Panc1 (cell line): ENCODE results near the gene FRS2. TPM values are rescaled to one million over a fixed set of nuclear protein-coding genes. Genes with fewer than 3 reads are reported as not detected.
A peak's percentile ranks its signal among the peaks of the same experiment; 100 is the strongest.

ENCODE experiments used
- ATAC-seq: fragments of 200-7000 bp; cut with Tn5 transposase; 2 replicates; pipeline ENCODE4 v1.9.1; 2020; ENCODE audit warnings: mild to moderate bottlenecking, moderate library complexity
- BruUV-seq: library from RNA; stranded (reverse); fragments of 400-500 nt; replicated peaks from 2 replicates; lab custom pipeline; 2021; lab: Mats Ljungman, UMichigan
- CTCF ChIA-PET: fragments of 300-600 bp; sonication (Branson Sonifier 250); formaldehyde crosslinking; loops from one replicate; lab custom pipeline; 2022; ENCODE audit warnings: antibody characterized with exemption; lab: Charles Lee
- POLR2A ChIA-PET: fragments of 300-600 bp; sonication (Branson Sonifier 250); formaldehyde crosslinking; loops from one replicate; lab custom pipeline; 2022; ENCODE audit warnings: antibody characterized with exemption; lab: Charles Lee
- DNase-seq: peaks from one replicate; pipeline ENCODE4 v3.0.0-alpha.2; 2010; ENCODE audit warnings: low read depth, low spot score
- H3K27ac ChIP-seq: 2 replicates; pipeline ENCODE4 v1.5.1; 2011; ENCODE audit warnings: mild to moderate bottlenecking, low read length, inconsistent platforms
- H3K27me3 ChIP-seq: fragments of 200-500 bp; sonication (Bioruptor generic); 2 replicates; pipeline ENCODE4 v1.6.0; 2014; ENCODE audit warnings: low read length, inconsistent platforms; ENCODE audit not compliant: control insufficient read depth, insufficient read depth
- H3K36me3 ChIP-seq: fragments of 200-500 bp; sonication (Bioruptor generic); 2 replicates; pipeline ENCODE4 v1.5.1; 2014; ENCODE audit warnings: inconsistent platforms, mild to moderate bottlenecking, low read length, moderate library complexity; ENCODE audit not compliant: control insufficient read depth, insufficient read depth
- H3K4me1 ChIP-seq: 2 replicates; pipeline ENCODE4 v1.5.1; 2011; ENCODE audit warnings: inconsistent platforms, mild to moderate bottlenecking, low read length, moderate library complexity; ENCODE audit not compliant: control insufficient read depth, insufficient read depth
- H3K4me3 ChIP-seq, 2 experiments: 2 replicates each; pipeline ENCODE4 v1.5.1; 2011 to 2012; ENCODE audit warnings: low read depth in 2 of 2, low read length in 2 of 2, mild to moderate bottlenecking in 2 of 2, inconsistent platforms in 1 of 2, moderate library complexity in 1 of 2
- H3K9me3 ChIP-seq: fragments of 200-500 bp; sonication (Bioruptor generic); 2 replicates; pipeline ENCODE4 v1.5.1; 2014; ENCODE audit warnings: low read depth, mild to moderate bottlenecking, inconsistent platforms, low read length, moderate library complexity; ENCODE audit not compliant: control insufficient read depth, insufficient read depth
- POLR2AphosphoS5 ChIP-seq: IDR thresholded peaks from 2 replicates; pipeline ENCODE4 v1.6.1; 2012; ENCODE audit warnings: mild to moderate bottlenecking, low read depth, low read length, moderate library complexity
- REST ChIP-seq, 2 experiments: IDR thresholded peaks; 2 replicates each; pipeline ENCODE4 v1.6.1; 2011 to 2012; ENCODE audit warnings: low read depth in 2 of 2, control low read depth in 1 of 2, low read length in 1 of 2, mild to moderate bottlenecking in 1 of 2, moderate library complexity in 1 of 2; ENCODE audit not compliant: insufficient read depth in 1 of 2
- SIN3A ChIP-seq: IDR thresholded peaks from 2 replicates; pipeline ENCODE4 v1.6.1; 2012; ENCODE audit warnings: low read depth, mild to moderate bottlenecking, low read length, moderate library complexity, borderline replicate concordance; ENCODE audit not compliant: insufficient read depth
- TCF7L2 ChIP-seq: IDR thresholded peaks from 2 replicates; pipeline ENCODE4 v1.6.1; 2011; ENCODE audit warnings: mild to moderate bottlenecking, low read depth, low read length, inconsistent platforms
- in situ Hi-C: cut with HindIII; loops from 2 replicates; pipeline ENCODE4 v1.10.0; 2016; ENCODE audit warnings: low sequenced_read_pairs, low pct_unique_long_range_greater_than_20kb
- intact Hi-C: fragments of 100-400 bp; cut with micrococcal nuclease; formaldehyde crosslinking; loops from one replicate; pipeline ENCODE4 v1.10.0; 2022; ENCODE audit not compliant: unreplicated experiment
- total RNA-seq: library from RNA; stranded (reverse); gene quantifications from one replicate; pipeline ENCODE4 v1.2.1, GENCODE V29; 2021; ENCODE audit not compliant: unreplicated experiment
- TF ChIP-seq, protein P1 (sequence below): fragments of 450-650 bp; IDR thresholded peaks from 2 replicates; pipeline ENCODE4 v1.5.1; 2017; ENCODE audit warnings: mild to moderate bottlenecking

Gene FRS2
- total RNA-seq, 1 experiment from 2014 or later, result 26.6 TPM

DNA sequence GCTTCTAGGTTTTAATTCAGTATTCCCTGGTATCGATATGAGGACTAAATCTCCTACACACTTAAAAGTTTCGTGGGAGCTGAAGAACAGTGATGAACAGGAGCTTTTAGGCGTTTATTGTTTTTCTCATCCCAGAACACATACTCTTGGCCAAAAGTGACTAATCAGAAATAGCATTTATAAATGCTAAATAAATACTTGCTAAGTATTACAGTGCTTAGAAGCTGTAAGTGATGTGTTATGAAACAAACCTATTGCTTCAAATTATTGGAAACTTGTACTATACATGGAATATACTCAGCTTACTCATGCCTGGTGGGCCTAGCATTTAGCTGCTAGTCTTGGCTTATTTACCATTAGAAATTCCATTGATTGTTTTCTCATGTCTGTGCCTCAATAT is 24.9 kb downstream of the FRS2 start:
- H3K27ac ChIP-seq, result no peak overlapping the region
- no peak for TF ChIP-seq SIN3A
- TF ChIP-seq, protein P1, sequence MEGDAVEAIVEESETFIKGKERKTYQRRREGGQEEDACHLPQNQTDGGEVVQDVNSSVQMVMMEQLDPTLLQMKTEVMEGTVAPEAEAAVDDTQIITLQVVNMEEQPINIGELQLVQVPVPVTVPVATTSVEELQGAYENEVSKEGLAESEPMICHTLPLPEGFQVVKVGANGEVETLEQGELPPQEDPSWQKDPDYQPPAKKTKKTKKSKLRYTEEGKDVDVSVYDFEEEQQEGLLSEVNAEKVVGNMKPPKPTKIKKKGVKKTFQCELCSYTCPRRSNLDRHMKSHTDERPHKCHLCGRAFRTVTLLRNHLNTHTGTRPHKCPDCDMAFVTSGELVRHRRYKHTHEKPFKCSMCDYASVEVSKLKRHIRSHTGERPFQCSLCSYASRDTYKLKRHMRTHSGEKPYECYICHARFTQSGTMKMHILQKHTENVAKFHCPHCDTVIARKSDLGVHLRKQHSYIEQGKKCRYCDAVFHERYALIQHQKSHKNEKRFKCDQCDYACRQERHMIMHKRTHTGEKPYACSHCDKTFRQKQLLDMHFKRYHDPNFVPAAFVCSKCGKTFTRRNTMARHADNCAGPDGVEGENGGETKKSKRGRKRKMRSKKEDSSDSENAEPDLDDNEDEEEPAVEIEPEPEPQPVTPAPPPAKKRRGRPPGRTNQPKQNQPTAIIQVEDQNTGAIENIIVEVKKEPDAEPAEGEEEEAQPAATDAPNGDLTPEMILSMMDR, result no peak
- no peak for TF ChIP-seq POLR2AphosphoS5
- no peak for TF ChIP-seq REST (IDR thresholded peaks at IDR 0.05; ENCODE audit: insufficient read depth in 1 of 2, low read depth in 2 of 2, low read length in 1 of 2)
- TF ChIP-seq TCF7L2, result no peak
- H3K27me3 ChIP-seq, result no peaks in the 10 kb centered on the region
- BruUV-seq, result no TSS peak
- DNase-seq (no peak), ATAC-seq (no peak)
- ChIA-PET POLR2A (no interaction called here), CTCF (no interaction called here)
- H3K36me3 ChIP-seq, result no peaks in the 10 kb centered on the region
- no peak overlapping the region for H3K4me3 ChIP-seq
- intact Hi-C loops (no loop called here), in situ Hi-C loops (loop anchor here (25.0 kb wide), 1 partner anchor 92 kb away; the partner anchor contains the start of gene CCT2)
- H3K4me1 ChIP-seq, result peaks cover 11% of the 10 kb centered on the region
- H3K9me3 ChIP-seq, result no peaks in the 10 kb centered on the region

GRCh38 chr12:69497308-69498026 is 27.3 kb downstream of the FRS2 start:
- TF ChIP-seq SIN3A (no peak), POLR2AphosphoS5 (no peak), TCF7L2 (no peak), REST (IDR thresholded peaks at IDR 0.05; ENCODE audit: insufficient read depth in 1 of 2, low read depth in 2 of 2, low read length in 1 of 2) (no peak)
- TF ChIP-seq, protein P1, result no peak
- H3K4me1 ChIP-seq, result peaks cover 19% of the 10 kb centered on the region
- H3K4me3 ChIP-seq, result no peak overlapping the region
- intact Hi-C loops (no loop called here), in situ Hi-C loops (loop anchor here (25.0 kb wide), 1 partner anchor 90 kb away; the partner anchor contains the start of gene CCT2)
- no peaks in the 10 kb centered on the region for H3K9me3 ChIP-seq
- POLR2A ChIA-PET, result no interaction called here
- no peaks in the 10 kb centered on the region for H3K36me3 ChIP-seq
- H3K27ac ChIP-seq, result 0 out of 2 replicates have a peak overlapping the region, but pooled peaks have one; percentile 3
- CTCF ChIA-PET, result no interaction called here
- H3K27me3 ChIP-seq, result no peaks in the 10 kb centered on the region
- BruUV-seq, result no TSS peak
- no peak for DNase-seq
- peak; percentile 57 for ATAC-seq
